GM12873 (cell line): ENCODE results near the gene CAMSAP1.

Experiments
- CTCF ChIP-seq: IDR thresholded peaks from 2 replicates; pipeline ENCODE4 v1.5.1; 2012; ENCODE audit warnings: low read depth, mild to moderate bottlenecking, moderate library complexity, low read length, control low read depth; ENCODE audit not compliant: insufficient read depth; ENCODE audit errors: missing control alignments

CAMSAP1 gene

GRCh38 chr9:135782946-135783345 lies 124.4 kb downstream of the CAMSAP1 start:
- no peak for TF ChIP-seq CTCF

GRCh38 chr9:135780626-135781025 lies 126.7 kb downstream of the CAMSAP1 start:
- TF ChIP-seq CTCF: no peak

GRCh38 chr9:135780086-135780485 lies 127.3 kb downstream of the CAMSAP1 start:
- no peak for TF ChIP-seq CTCF

- no peak for TF ChIP-seq CTCF
Observed at GRCh38 chr9:135779571-135779970, 127.8 kb downstream of the CAMSAP1 start.

GRCh38 chr9:135778421-135778820 lies 128.9 kb downstream of the CAMSAP1 start:
- no peak for TF ChIP-seq CTCF

- TF ChIP-seq CTCF: no peak
Observed at GRCh38 chr9:135777623-135778177, 129.6 kb downstream of the CAMSAP1 start.

- no peak for TF ChIP-seq CTCF
Observed at GRCh38 chr9:135776893-135777622, 130.3 kb downstream of the CAMSAP1 start.
